HepG2 (cell line): ENCODE measurements around the gene SERINC2. TPM values are rescaled to one million over a fixed set of nuclear protein-coding genes. Genes with fewer than 3 reads are reported as not detected.

Source experiments
- AGO1 ChIP-seq: fragments of 200-400 bp; formaldehyde crosslinking; IDR thresholded peaks from 2 replicates; pipeline ENCODE4 v1.6.1; 2017; ENCODE audit warnings: mild to moderate bottlenecking, low read depth, low read length, moderate library complexity; ENCODE audit not compliant: poor library complexity, severe bottlenecking
- AKAP8 ChIP-seq: sonication (generic); formaldehyde crosslinking; IDR thresholded peaks from 2 replicates; pipeline ENCODE4 v1.5.1; 2020; ENCODE audit warnings: mild to moderate bottlenecking, missing genetic modification reagents
- ASH2L ChIP-seq: fragments of 300-600, 200-600 bp; sonication (generic); IDR thresholded peaks from 2 replicates; pipeline ENCODE4 v1.7.0; 2017; ENCODE audit warnings: low read depth, mild to moderate bottlenecking, moderate library complexity, mixed read lengths, low read length; ENCODE audit not compliant: insufficient read length
- ATF7 ChIP-seq, 2 experiments: fragments of 450-650 bp in 1 of 2; sonication (generic) in 1 of 2; formaldehyde crosslinking in 1 of 2; IDR thresholded peaks; 2 replicates each; pipeline versions ENCODE4 v1.4.0 to v1.6.1; 2016 to 2020; ENCODE audit warnings: antibody characterized with exemption in 1 of 2, mild to moderate bottlenecking in 1 of 2, missing genetic modification reagents in 1 of 2
- CC2D1A ChIP-seq: sonication (generic); formaldehyde crosslinking; IDR thresholded peaks from 2 replicates; pipeline ENCODE4 v1.8.1; 2023; ENCODE audit warnings: mild to moderate bottlenecking, missing genetic modification reagents
- HOXA9 ChIP-seq: sonication (generic); formaldehyde crosslinking; IDR thresholded peaks from 2 replicates; pipeline ENCODE4 v1.8.1; 2022; ENCODE audit warnings: missing genetic modification reagents, mild to moderate bottlenecking, moderate library complexity, borderline replicate concordance
- SOX13 ChIP-seq, 3 experiments: fragments of 450-650 bp in 1 of 3; sonication (generic) in 1 of 3; formaldehyde crosslinking in 1 of 3; IDR thresholded peaks in 2 of 3; conservative IDR thresholded peaks in 1 of 3; 2 replicates each; pipeline versions ENCODE4 v1.5.0 to v1.6.1; 2016 to 2020; ENCODE audit warnings: antibody characterized with exemption in 1 of 3, mild to moderate bottlenecking in 1 of 3, missing compliant biosample characterization in 1 of 3, missing genetic modification reagents in 1 of 3, moderate library complexity in 1 of 3
- SP1 ChIP-seq, 2 experiments: fragments of 450-650 bp in 1 of 2; sonication (generic) in 1 of 2; formaldehyde crosslinking in 1 of 2; IDR thresholded peaks; 2 replicates each; pipeline versions ENCODE4 v1.4.0 to v1.6.1; 2016 to 2020; ENCODE audit warnings: missing genetic modification reagents in 1 of 2
- SP5 ChIP-seq: IDR thresholded peaks from 2 replicates; pipeline ENCODE4 v1.6.1; 2016; ENCODE audit warnings: low read depth, borderline replicate concordance
- TCF7 ChIP-seq: sonication (generic); IDR thresholded peaks from 2 replicates; pipeline ENCODE4 v1.6.1; 2016; ENCODE audit warnings: antibody characterized with exemption, low read depth
- TRIM22 ChIP-seq: fragments of 450-650 bp; IDR thresholded peaks from 2 replicates; pipeline ENCODE4 v1.6.1; 2017
- ZBED4 ChIP-seq: sonication (generic); formaldehyde crosslinking; IDR thresholded peaks from 2 replicates; pipeline ENCODE4 v1.4.0; 2020; ENCODE audit warnings: missing genetic modification reagents, borderline replicate concordance
- ZBTB25 ChIP-seq: IDR thresholded peaks from 2 replicates; pipeline ENCODE4 v1.6.1; 2018; ENCODE audit warnings: missing genetic modification reagents
- ZFP36L1 ChIP-seq: sonication (generic); formaldehyde crosslinking; IDR thresholded peaks from 2 replicates; pipeline ENCODE4 v1.8.0; 2022; ENCODE audit warnings: mild to moderate bottlenecking, missing genetic modification reagents, moderate library complexity
- ZNF709 ChIP-seq: sonication (generic); formaldehyde crosslinking; IDR thresholded peaks from 2 replicates; pipeline ENCODE4 v1.5.0; 2020; ENCODE audit warnings: mild to moderate bottlenecking, missing genetic modification reagents
- ZNF879 ChIP-seq: sonication (generic); formaldehyde crosslinking; IDR thresholded peaks from 2 replicates; pipeline ENCODE4 v1.8.1; 2023; ENCODE audit warnings: missing genetic modification reagents
- polyA plus RNA-seq, 8 experiments: library from polyadenylated mRNA; depleted of rRNA in 3 of 8; stranded (reverse) in 7 of 8; unstranded in 1 of 8; fragments of >200 nt; fragmentation: Illumina TruSeq in 4 of 8; extraction: Trizol in 4 of 8; gene quantifications; 2 replicates each; pipeline versions ENCODE4 v1.2.1 to v1.2.3, GENCODE V29; 2011 to 2016; ENCODE audit warnings: low read depth in 4 of 8, missing spikeins in 1 of 8, mixed read lengths in 1 of 8; ENCODE audit not compliant: insufficient read depth in 1 of 8
- total RNA-seq, 5 experiments: library from RNA; depleted of rRNA; stranded (reverse); fragments of >200 nt; fragmentation: Illumina TruSeq; extraction: Trizol; gene quantifications; 2 replicates each; pipeline ENCODE4 v1.2.3, GENCODE V29; 2016; ENCODE audit warnings: low read depth in 1 of 5
- TF ChIP-seq, protein P1 (sequence below): sonication (generic); formaldehyde crosslinking; IDR thresholded peaks from 2 replicates; pipeline ENCODE4 v1.4.0; 2020; ENCODE audit warnings: missing genetic modification reagents

Gene SERINC2
- total and polyA plus RNA-seq, 2 of the 13 experiments (the other 11 are each of a cell fraction or from before 2014, with no cell fraction given), result 4.8 to 126 TPM

DNA sequence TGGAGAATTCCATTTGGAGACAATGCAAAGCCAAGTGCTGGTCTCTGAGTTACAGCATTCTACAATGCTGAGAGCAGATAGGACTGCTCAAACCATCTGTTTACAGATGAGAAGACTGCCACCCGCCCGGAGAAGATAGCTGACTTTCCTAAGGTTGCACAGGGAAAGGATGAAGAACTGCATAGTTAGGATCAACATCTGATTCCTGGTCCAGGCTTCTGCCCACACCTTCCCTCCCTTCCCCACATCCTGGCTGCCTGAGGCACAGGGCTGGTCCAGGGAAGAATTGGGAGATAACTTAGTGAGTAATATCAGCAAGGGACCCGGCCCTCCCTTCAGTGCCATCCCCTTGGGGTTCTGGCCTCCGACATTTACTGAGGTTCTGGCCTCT is 2.0 kb downstream of the SERINC2 start (continued):
- TF ChIP-seq, protein P1, sequence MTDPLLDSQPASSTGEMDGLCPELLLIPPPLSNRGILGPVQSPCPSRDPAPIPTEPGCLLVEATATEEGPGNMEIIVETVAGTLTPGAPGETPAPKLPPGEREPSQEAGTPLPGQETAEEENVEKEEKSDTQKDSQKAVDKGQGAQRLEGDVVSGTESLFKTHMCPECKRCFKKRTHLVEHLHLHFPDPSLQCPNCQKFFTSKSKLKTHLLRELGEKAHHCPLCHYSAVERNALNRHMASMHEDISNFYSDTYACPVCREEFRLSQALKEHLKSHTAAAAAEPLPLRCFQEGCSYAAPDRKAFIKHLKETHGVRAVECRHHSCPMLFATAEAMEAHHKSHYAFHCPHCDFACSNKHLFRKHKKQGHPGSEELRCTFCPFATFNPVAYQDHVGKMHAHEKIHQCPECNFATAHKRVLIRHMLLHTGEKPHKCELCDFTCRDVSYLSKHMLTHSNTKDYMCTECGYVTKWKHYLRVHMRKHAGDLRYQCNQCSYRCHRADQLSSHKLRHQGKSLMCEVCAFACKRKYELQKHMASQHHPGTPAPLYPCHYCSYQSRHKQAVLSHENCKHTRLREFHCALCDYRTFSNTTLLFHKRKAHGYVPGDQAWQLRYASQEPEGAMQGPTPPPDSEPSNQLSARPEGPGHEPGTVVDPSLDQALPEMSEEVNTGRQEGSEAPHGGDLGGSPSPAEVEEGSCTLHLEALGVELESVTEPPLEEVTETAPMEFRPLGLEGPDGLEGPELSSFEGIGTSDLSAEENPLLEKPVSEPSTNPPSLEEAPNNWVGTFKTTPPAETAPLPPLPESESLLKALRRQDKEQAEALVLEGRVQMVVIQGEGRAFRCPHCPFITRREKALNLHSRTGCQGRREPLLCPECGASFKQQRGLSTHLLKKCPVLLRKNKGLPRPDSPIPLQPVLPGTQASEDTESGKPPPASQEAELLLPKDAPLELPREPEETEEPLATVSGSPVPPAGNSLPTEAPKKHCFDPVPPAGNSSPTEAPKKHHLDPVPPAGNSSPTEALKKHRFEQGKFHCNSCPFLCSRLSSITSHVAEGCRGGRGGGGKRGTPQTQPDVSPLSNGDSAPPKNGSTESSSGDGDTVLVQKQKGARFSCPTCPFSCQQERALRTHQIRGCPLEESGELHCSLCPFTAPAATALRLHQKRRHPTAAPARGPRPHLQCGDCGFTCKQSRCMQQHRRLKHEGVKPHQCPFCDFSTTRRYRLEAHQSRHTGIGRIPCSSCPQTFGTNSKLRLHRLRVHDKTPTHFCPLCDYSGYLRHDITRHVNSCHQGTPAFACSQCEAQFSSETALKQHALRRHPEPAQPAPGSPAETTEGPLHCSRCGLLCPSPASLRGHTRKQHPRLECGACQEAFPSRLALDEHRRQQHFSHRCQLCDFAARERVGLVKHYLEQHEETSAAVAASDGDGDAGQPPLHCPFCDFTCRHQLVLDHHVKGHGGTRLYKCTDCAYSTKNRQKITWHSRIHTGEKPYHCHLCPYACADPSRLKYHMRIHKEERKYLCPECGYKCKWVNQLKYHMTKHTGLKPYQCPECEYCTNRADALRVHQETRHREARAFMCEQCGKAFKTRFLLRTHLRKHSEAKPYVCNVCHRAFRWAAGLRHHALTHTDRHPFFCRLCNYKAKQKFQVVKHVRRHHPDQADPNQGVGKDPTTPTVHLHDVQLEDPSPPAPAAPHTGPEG, result no peak
- TF ChIP-seq HOXA9 (no peak), SP1 (IDR thresholded peaks at IDR 0.05) (no peak), SP1 (CRISPR knock-in tag; IDR thresholded peaks at IDR 0.05) (no peak), TRIM22 (no peak), SOX13 (IDR thresholded peaks at IDR 0.05) (no peak), SOX13 (CRISPR knock-in tag; conservative IDR thresholded peaks at IDR 0.05 in 1 of 2, IDR thresholded peaks at IDR 0.05 in 1 of 2) (no peak), ZNF709 (CRISPR knock-in tag) (no peak), ZBED4 (CRISPR knock-in tag) (no peak), CC2D1A (no peak), ZFP36L1 (no peak), ZBTB25 (CRISPR knock-in tag) (no peak), AKAP8 (0 out of 2 replicates have a peak, but pooled peaks have one; percentile 4), ASH2L (no peak), ZNF879 (CRISPR knock-in tag) (0 out of 2 replicates have a peak, but pooled peaks have one; percentile 13), AGO1 (no peak), ATF7 (IDR thresholded peaks at IDR 0.05) (no peak), ATF7 (CRISPR knock-in tag; IDR thresholded peaks at IDR 0.05) (no peak), SP5 (CRISPR knock-in tag) (0 out of 2 replicates have a peak, but pooled peaks have one; percentile 2), TCF7 (no peak)
